CD1c-positive myeloid dendritic cell (primary cell): ENCODE results near the gene FUZ.

Experiments used
- DNase-seq: peaks from one replicate; pipeline ENCODE4 v3.0.0-alpha.2; 2016; ENCODE audit errors: extremely low spot score

Gene FUZ

DNA sequence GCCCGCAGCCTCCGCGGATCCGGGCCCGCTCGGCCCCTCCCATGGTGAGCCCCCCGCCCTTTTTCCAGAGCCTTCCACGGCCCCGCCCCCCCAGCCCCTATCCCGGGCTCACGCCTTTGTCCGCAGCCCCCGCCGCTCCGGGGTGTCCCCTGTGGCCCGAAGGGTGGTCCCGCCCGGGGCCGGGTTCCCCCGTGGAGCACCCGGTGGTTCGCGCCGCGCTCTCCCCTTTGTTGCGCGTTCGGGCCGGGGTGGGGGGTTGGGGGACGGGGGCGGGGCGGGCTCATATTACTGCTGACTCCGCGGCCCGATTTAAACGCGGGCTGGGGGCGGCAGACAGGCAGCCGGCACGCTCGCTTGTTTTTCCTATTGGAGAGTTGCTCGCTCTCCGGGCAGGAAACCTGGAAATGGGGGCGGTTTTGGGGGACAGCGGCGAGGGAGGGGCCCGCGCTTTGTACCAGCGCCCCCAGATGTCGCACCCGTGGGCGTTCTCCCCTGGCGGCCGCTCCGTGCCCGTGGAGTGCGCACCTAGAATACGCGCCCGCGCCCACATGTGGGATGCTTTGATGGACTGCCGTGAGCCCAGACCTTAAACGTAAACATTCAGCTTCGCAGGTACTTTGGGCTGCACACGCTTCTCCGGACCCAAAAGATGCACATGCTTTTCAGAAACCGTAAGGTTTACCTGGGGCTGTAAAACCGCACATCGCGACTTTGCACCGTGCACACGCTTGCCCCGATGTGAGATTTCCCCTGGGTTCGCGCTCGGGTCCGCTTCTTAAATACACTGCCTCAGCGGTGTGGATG lies 38.6 kb upstream of the FUZ start:
- DNase-seq: no peak

DNA sequence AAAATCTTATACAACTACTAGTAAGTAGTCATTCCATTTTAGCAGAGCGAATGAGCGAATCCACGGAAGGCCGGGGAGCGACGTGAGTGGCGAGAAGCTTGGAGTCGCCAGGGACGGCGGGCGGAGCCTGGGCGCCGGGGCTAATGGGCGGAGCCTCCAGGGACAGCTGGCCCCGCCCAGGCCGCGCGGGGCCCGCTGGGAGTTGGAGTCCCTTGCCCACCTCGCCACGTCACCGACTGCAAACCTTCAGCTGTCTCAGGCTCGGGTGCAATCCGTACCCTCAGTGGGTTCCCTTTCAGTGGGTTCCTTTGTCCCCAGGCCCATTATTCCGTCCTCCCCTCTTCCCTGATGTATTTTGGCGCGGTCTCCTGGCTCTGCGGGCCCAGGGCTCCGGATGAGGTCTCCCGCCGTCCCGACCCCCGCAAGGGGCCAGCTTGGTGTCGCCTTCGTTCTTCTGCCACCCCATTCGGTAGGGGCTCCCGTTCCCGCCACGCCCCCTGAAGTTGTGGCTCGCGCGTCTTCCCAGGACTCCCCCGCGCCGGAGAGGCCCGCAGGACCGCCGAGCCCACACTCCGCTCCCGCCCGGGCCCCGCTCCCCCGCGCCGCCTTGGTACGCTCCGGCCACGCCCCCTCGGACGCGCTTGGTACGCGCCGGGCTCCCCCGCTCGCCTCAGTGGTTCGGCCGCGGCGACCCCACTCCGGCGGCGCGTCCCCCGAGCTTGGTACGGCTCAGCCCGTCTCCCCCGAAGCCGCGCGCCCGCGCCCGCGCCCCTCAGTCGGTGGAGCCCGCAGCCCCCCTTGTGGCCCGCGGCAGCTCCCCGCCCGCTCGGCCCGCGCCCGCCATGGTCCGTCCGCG lies 37.6 kb upstream of the FUZ start, which contains the start of gene PTOV1:
Gene PTOV1, plus strand, starts transcription at position 673 of the 856 bp plus-strand sequence.
- DNase-seq: peak; percentile 96

DNA sequence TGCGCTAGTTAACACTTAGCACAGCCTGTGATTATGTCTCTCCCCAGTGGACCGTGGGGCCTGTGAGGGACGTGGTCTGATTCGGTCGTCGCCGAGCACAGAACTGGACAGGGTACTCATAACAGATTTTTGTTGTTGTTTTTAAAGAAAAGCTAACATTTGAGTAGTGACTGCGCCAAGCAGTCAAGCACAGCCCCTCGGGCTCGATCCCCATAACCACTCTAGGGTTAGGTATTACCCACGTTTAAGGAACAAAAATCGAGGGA lies 37.1 kb upstream of the FUZ start:
- DNase-seq: no peak

GRCh38 chr19:49849433-49850220 lies 36.5 kb upstream of the FUZ start:
- no peak for DNase-seq

GRCh38 chr19:49848938-49849337 lies 35.8 kb upstream of the FUZ start:
- DNase-seq: peak; percentile 31

DNA sequence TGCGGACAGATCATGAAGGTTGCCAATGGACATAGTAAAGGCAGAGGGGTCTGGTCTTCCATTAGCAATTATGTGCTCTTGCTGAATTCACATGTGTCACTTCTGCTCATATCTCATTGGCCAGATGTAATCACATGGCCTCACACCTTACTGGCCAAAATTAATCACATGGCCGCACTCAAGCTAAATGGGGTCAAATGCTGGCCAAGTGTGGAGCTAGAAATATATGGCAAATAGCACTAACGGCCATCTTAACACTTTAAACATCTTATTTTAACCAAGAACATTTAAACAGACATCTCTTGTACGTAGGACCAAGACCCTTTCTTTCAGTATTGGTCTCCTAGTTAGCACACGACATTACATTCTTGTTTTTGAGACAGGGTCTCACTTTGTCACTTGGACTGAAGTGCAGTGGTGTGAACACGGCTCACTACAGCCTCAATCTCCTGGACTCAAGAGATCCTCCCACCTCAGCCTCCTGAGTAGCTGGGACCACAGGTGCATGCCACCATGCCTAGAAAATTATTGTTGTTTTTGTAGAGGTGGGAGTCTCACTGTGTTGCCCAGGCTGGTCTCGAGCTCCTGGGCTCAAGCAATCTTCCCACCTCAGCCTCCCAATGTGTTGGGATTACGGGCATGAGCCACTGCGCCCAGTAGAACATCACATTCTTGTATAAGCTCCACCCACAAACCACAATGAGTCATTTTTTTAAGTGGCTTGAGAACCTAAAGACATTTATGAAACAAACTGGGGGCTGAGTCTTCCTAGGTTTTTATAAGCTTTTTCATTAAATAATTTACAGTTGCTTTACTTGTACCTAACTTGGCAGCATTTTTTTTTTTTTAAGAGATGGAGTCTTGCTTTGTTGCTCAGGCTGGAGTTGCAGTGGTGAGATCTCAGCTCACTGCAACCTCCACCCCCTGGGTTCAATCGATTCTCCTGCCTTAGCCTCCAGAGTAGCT lies 34.9 kb upstream of the FUZ start:
- DNase-seq: peak; percentile 72

DNA sequence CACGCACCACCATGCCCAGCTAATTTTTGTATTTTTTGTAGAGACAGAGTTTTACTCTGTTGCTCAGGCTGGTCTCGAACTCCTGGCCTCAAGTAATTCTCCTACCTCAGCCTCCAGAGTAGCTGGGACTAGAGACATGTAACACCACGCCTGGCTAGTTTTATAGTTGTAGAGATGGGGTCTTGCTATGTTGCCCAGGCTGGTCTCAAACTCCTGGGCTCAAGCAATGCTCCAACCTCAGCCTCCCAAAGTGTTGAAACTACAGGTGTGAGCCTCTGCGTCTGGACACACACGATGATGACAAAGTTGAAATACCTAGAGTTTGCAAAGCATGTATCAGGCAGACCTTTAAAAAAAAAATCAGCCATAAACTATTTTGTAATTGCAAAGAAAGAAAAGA lies 33.3 kb upstream of the FUZ start:
- no peak for DNase-seq

- no peak for DNase-seq
Observed at GRCh38 chr19:49845414-49845813, 32.3 kb upstream of the FUZ start.

DNA sequence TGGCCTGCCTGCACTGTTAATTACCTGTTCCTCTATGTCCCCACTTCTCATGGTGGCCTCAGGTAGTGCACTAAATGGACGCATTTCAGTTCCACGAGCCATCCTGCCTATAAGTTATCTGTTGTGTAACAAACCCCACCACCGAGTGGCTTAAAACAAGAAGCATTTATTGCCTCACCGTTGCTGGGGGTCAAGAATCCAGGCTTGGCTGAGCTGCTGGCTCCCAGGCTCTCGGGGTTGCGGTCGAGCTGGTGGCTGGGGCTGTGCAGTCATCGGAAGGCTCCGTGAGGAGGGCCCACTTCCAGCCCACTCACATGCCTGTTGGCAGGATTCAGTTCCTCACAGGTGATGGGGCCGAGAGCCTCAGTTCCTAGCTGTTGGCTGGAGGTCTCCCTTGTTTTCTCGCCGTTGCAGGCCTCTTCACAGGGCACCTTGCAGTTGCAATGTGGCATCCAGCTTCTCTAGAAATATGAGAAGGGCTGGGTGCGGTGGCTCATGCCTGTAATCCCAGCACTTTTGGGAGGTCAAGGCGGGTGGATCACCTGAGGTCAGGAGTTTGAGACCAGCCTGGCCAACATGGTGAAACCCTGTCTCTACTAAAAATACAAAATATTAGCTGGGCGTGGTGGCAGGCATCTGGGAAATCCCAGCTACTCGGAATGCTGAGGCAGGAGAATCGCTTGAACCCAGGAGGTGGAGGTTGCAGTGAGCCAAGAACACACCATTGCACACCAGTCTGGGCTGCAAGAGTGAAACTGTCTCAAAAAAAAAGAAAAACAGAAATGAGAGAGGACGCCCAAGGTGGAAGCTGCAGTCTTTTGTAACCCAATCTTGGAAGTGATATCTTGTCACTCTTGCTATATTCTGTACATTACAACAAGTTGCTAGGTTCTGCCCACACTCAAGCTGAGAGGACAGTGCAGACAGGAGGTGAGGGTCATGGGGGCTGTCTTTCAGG lies 31.3 kb upstream of the FUZ start:
- peak; percentile 56 for DNase-seq

GRCh38 chr19:49843265-49843664 lies 30.2 kb upstream of the FUZ start:
- DNase-seq: peak; percentile 13

DNA sequence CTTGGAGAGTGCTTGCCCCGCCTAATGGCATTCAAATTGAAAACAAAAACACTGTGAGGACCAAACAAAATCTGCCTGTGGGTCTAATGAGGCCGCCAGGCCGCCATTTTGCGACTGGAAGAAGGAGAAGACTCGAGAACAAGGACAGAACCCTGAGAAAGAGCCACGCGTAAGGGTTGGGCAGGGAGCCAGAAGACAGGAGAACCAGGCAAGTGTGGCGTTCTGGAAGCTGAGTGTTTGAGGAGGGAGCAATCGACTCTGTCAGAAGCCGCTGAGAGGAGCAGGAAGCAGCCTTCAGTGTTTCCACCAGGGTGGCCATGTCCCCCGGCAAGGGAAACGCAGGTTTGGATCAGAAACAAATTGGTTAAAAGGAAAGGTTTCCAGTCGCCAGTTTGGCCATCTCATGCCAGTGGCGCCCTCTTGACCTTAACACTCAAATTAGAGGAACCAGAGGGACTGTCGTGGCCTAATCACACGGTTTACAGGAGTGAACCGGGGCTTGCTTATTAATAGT lies 27.7 kb upstream of the FUZ start:
- DNase-seq: no peak

GRCh38 chr19:49840321-49840720 lies 27.2 kb upstream of the FUZ start:
- no peak for DNase-seq

GRCh38 chr19:49839713-49840112 lies 26.6 kb upstream of the FUZ start:
- DNase-seq: no peak

DNA sequence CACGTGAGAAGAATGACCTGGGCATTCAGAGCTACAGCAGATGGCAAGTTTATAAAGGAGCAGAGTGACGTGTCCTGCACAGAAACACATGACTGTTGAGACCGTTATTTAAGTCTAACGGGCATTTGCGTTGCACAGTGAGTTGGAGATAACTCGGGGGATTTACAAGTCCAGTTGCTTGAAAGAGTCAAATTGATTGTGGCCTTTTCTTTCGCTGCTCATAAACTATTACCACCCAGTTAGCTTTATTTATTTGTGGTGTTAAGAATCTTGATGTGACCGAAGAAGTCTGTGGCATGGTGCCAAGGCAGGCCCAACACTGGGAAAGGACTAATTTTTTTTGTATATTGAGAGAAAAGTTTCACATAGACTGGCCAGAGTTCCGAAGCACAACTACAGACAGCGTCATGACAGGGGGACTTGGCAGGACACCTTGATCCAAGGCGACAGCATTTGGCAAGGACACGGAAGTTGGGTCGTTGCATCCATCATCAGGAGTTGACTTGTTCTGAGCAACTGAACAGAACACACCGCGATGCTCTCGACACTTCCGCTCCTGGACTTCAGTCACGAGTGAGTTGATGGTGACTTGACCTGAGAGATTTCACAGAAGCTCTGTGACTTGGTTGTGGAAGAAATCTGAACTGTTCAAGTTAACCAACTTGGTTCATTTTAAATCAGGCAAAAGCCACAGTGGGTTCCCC lies 25.9 kb upstream of the FUZ start:
- DNase-seq: no peak

DNA sequence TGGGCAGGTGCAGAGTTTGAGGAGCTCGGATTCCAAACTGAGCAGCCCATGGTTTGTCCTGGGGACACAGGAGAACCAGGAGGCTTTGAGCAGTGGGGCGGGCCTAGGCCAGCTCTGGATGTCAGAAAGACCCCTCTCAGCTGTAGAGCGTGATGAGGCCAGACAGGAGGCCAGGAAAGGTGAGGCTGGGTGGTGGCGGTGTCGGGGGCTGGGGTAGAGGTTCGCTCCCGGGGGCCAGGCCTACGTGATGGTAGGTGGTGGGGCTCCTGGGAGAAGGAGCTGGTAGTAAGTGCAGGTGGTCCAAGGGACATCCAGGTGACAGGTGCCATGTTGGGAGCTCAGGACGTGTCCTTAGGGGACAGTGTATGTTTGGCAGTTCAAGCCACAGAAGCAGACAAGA lies 24.3 kb upstream of the FUZ start:
- DNase-seq: no peak

DNA sequence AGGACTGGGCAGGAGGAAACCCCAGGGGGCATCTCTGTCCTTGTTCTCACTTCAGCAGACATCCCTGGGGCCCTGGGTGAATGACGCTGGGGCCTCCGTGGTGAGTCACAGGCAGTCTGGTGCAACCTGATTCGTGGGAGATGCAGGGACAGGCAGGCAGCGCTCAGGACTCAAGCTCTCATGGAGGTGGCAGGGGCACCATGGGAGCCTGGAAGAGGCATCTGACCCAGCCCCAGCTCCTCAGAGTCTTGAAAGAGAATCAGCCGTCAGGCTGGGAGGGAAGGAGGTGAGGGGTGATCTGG lies 23.9 kb upstream of the FUZ start:
- no peak for DNase-seq

GRCh38 chr19:49836176-49837008 lies 23.3 kb upstream of the FUZ start:
- no peak for DNase-seq

DNA sequence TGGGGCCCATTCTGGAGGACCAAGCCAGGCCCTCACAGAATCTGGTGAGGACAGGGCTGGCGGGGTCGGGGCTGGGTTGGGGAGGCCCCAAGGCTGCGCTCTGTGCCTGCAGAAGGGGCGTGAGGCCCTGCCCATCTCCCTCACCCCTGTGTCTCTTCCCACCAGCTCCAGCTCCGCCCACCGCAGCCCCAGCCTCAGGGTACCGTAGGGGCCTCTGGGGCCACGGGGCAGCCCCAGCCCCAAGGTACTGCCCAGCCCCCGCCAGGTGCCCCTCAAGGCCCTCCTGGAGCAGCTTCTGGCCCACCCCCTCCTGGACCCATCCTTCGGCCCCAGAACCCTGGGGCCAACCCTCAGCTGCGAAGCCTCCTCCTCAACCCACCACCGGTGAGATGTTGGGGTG lies 22.5 kb upstream of the FUZ start:
- DNase-seq: no peak

DNA sequence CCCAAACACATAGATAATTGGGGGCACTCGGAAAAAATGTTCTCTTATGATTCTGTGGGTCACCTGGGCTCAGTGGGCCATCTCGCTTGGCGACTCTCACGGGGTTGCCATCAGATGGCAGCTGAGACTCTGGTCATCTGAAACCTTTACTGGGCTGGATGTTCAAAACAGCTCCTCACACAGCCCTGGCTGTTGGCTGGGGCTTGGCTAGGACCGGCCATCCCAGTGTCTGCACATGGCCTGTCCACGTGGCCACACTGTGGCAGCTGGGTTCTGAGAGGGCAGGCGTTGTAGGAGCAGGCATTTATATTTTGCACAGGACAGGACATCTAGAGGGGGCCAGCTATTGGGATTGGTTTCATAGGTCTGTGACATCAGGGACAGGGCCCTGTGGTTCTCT lies 20.5 kb upstream of the FUZ start:
- DNase-seq: no peak
